ENCODE measurements around the gene SH3BP5.

Gene SH3BP5

GRCh38 chr3:15228147-15228546 is 104.2 kb downstream of the SH3BP5 start:
- no peak for TF ChIP-seq CTCF (IDR thresholded peaks at IDR 0.05; ENCODE audit: insufficient read depth, missing control alignments)
- FAIRE-seq = no peak
- DNase-seq (ENCODE audit: insufficient read length, low spot score) = no peak

DNA sequence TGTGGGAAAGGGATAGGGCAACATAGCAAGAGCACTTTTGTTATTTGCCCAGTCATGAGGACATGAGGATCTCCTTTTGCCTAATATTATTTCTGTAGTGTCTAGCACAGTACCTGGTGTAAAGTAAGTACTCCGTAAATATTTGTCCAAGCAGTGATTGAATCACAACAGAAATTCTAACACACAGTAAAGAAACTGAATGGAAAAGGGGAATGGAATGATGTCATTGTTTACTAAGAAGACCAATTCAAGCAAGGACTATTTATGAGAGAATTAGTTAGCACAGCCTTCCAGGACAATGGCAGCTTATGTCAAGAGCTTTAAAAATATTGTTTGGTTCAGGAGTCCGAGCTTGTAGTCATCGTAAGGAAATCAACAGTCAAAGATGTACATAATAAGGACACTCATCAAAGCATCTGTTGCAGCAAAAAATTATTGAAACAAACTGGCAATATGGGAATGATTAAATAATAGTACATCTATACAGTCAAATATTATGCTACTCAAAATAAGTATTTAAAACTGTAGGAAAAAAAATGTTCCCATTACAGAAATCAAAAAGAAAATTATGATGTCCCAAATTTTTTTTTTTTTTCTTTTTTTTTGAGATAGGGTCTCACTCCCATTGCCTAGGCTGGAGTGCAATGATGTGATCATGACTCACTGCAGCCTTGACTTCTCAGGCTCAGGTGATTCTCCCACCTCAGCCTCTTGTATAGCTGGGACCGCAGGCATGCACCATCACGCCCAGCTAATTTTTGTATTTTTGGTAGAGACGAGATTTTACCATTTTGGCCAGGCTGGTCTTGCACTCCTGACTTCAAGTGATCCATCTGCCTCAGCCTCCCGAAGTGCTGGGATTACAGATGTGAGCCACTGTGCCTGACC is 108.5 kb downstream of the SH3BP5 start:
- TF ChIP-seq CTCF (IDR thresholded peaks at IDR 0.05; ENCODE audit: insufficient read depth, missing control alignments) = no peak
- no peak for FAIRE-seq
- DNase-seq (ENCODE audit: insufficient read length, low spot score) = no peak

- FAIRE-seq (no peak), DNase-seq (ENCODE audit: insufficient read length, low spot score) (no peak)
- TF ChIP-seq CTCF (IDR thresholded peaks at IDR 0.05; ENCODE audit: insufficient read depth, missing control alignments) = no peak
These were observed 110.7 kb downstream of the SH3BP5 start for GRCh38 chr3:15221574-15222217.

- FAIRE-seq = peak; percentile 53
- peak; percentile 23 for DNase-seq (ENCODE audit: insufficient read length, low spot score)
- TF ChIP-seq CTCF (IDR thresholded peaks at IDR 0.05; ENCODE audit: insufficient read depth, missing control alignments) = no peak
These were observed 111.7 kb downstream of the SH3BP5 start for GRCh38 chr3:15220661-15221060.

GRCh38 chr3:15220056-15220455 is 112.3 kb downstream of the SH3BP5 start:
- no peak for FAIRE-seq
- TF ChIP-seq CTCF (IDR thresholded peaks at IDR 0.05; ENCODE audit: insufficient read depth, missing control alignments) = no peak
- no peak for DNase-seq (ENCODE audit: insufficient read length, low spot score)

DNA sequence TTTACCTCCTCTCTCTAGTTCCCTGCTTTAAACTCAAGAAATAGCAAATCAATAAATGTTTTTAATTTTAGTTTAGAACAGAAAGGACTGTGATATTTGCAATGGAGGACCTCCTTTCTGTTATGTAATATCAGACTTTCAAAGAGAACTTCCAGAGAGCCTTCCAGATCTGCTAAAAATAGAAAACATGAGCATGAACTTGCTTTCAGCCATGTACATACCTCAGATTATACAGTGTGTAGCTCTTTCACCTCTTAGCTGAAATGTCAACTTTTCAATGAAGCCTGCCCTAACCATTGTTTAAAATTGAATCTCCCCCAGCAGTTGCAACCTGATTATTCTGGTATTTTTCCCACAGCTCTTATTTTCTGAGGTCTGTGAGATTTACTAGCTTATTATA is 113.7 kb downstream of the SH3BP5 start:
- DNase-seq (ENCODE audit: insufficient read length, low spot score) = no peak
- no peak for TF ChIP-seq CTCF (IDR thresholded peaks at IDR 0.05; ENCODE audit: insufficient read depth, missing control alignments)
- no peak for FAIRE-seq

DNA sequence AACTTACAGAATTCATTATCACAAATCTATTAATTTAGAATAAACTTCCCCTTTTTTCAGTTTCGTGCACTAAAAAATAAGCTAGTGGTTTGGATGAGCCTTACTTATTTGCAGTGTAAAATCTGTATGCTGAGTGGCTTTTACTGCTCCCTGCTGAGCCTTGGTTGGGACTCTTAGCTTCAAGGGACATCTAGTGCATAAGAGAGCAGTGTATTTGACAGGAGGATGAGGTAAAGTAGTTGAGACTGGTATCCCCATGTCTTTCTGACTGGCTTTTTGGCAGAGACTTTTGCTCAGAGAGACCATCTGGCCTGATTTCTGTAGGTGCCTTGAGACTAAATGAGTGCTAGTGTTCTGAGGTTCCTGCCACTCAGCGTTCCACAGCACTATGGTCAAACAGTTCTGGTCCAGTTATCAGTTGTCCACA is 114.5 kb downstream of the SH3BP5 start:
- DNase-seq (ENCODE audit: insufficient read length, low spot score) (no peak), FAIRE-seq (no peak)
- no peak for TF ChIP-seq CTCF (IDR thresholded peaks at IDR 0.05; ENCODE audit: insufficient read depth, missing control alignments)
